GM19372 (cell line): Measurements from ENCODE around the gene SRM.
"Not testable (repeated sequence)": the region's sequence is repeated elsewhere in the genome, so short reads cannot be mapped to it uniquely, and the experiment has no call there.

Experiments used
- ATAC-seq: cut with Tn5 transposase; IDR thresholded peaks from one replicate; pipeline ENCODE4 v1.9.1; 2021; ENCODE audit warnings: mild to moderate bottlenecking, low read depth, moderate library complexity; ENCODE audit not compliant: unreplicated experiment

The SRM gene

GRCh38 chr1:11045428-11046269, 14.2 kb downstream of the SRM start:
- no peak for ATAC-seq

DNA sequence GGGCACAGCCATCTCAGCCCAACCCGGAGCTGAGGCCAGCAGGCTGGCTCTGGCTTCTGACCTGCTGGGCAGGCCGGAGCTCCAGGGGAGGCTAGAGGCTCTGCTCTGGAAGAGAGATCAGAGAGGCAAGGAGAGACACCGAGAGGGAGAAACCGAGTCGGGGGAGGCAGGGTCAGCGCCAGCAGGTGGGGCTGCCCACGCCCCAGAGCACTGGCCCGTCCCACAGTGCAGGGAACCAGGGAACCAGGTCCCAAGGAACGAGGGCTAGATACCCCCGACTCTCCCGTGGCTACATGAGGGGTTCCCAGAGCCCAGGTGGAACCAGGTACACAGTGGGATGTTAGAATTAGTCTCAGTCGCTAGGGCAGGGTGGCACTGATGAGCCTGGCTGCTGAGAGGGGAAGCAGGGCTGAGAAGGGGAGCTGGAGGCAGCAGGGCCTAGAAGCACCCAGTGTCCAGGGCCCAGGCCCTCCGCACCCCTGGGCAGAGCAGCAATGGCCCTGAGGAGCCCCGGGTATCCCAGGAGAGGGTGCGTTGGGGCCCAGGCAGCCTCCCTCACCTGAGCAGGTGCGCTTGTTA, 14.9 kb downstream of the SRM start:
- no peak for ATAC-seq

DNA sequence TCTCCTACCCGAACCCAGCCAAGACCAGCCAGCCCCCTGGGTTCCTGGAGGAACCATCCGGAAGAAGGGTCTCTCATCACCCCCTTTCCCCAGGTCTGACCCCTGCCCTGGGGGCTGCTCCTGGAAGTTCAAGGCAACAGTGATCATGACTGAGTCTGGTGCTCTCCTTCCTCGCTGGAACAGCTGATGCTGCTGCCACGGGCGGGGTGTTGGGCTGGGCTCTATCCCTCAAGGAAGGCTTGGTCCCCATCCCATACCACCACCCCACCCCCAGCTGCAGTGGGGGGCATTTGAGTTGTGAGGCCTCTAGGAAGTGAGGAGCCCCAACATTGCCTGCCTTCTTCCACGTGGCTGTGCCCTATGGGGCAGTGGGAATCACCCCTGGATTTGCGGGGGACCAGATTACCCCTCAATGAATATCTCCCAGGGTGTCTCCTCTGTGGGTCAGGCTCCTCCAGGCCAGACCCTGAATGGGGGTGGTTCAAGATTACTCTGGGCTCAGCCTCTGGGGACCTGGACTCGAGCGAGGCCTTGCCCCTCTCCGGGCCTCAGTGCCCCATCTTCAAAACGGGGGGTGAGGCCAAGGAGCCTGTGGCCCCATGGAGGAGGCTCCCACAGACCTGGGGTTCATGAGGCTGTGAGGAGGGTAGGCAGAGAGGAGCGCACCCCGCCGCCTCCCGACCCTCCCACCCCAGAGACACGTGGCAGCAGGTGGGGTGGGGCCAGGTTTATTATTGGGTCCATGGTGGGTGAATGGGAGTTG, 15.6 kb downstream of the SRM start:
- ATAC-seq, result no peak

DNA sequence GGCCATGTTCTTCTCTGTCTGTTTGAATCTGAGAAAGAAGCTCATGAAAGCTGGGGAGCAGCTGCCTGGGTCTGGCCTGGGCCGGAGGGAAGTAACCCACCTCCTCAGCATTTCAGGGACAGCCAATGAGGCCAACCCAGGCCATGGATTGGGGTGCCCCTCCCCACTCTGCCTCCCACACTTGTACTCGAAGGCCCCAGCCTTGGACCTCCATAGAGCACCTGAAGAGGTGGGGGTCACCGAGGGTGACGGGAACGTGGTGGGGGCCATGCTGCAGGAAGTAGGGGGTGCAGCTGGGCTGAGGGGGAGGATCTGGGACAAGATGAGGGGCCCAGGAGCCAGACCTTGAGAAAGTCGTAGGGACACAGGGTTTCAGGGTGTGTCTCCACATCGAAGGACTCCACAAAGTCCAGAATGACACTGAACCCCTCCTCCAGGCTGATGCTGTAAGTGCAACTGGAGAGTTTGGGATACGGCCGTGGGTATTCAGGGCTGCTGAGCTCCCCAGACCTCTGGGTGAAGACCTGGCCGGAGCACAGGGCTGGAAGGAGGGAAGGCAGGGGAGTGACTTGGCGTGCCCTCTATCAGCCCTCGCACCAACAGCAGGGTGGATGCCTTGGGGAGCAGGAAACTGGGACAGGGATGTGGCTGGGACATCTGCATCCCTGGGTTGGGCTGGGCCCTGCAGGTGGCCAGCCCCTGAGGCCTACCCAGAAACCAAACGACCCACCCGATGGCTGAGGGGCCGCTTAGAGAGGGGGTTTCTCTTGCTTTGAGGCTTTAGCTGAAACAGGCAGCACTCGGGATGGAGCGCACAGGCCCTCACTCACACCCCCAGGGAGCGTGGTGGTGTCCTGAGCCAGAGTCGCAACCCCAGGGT, 16.6 kb downstream of the SRM start:
- no peak for ATAC-seq

DNA sequence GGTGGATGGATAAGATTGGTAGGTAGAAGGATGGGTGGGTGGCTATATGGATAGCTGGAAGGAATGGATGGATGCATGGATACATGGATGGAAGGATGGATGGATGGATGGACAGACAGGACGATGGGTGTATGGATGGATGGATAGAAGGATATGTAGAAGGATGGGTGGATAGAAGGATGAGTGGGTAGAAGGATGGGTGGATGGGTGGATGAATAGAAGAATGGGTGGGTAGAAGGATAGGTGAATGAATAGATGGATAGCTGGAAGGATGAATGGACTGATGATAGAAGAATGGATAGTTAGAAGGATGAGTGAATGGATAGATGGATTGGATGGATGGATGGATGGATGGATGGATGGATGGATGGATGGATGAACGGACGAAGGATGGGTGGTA, 17.8 kb downstream of the SRM start:
- ATAC-seq, result no peak

- no peak for ATAC-seq
These were observed 18.8 kb downstream of the SRM start for GRCh38 chr1:11041048-11041447.

DNA sequence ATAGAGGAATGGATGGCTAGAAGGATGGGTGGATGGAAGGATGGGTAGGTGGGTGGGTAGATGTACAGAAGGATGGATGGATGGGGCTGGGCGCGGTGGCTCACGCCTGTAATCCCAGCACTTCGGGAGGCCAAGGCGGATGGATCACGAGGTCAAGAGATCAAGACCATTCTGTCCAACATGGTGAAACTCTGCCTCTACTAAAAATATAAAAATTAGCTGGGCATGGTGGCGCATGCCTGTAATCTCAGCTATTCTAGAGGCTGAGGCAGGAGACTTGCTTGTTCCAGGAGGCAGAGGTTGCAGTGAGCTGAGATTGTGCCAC, 19.8 kb downstream of the SRM start:
- not testable (repeated sequence) for ATAC-seq

- no peak for ATAC-seq
These were observed 20.3 kb downstream of the SRM start for GRCh38 chr1:11039351-11040104.

DNA sequence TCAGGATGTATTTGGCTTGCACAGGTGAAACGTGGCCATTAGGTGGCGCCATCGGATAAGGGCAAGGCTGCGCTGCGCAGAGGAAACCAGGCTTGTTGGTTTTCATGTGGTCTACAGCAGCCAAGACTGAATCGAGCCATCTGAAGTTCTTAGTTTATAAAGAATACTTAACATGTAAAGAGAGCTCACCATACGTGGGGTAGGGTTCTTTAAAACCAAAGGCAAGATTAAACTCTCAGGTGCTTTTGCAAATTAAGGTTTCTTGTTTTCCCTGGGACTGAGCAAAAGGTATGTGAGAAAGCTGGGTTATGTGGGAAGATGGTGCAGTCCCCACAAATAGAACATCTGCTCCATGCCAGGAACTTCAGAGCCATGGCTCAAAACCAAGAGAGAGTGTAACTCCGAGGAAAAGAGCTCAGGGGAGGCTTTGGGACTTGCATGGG, 22.1 kb downstream of the SRM start:
- no peak for ATAC-seq

DNA sequence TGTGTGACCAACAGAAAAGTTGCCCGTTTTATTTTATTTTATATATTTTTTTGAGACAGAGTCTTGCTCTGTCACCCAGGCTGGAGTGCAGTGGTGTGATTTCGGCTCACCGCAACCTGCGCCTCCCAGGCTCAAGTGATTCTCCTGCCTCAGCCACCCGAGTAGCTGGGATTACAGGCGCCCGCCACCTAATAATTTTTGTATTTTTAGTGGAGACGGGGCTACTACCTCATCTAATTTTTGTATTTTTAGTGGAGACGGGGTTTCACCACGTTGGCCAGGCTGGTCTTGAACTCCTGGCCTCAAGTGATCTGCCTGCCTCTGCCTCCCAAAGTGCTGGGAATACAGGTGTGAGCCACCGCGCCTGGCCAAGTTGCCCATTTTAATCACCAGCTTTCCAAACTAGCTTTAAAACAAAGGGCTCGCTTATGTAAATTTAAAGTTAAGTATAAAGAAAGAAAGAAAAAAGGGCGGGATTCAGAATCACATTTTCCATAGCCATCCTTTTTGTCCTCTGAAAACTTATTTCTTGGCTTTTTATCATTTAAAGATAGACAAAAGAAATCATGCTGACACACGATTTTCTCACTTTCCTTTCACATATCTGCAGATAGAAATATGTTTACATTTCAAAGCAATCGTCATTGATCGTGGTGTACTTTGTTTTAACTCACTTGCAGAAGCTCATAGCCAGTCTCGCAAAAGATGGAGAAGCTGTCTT, 22.6 kb downstream of the SRM start:
- ATAC-seq, result not testable (repeated sequence)

DNA sequence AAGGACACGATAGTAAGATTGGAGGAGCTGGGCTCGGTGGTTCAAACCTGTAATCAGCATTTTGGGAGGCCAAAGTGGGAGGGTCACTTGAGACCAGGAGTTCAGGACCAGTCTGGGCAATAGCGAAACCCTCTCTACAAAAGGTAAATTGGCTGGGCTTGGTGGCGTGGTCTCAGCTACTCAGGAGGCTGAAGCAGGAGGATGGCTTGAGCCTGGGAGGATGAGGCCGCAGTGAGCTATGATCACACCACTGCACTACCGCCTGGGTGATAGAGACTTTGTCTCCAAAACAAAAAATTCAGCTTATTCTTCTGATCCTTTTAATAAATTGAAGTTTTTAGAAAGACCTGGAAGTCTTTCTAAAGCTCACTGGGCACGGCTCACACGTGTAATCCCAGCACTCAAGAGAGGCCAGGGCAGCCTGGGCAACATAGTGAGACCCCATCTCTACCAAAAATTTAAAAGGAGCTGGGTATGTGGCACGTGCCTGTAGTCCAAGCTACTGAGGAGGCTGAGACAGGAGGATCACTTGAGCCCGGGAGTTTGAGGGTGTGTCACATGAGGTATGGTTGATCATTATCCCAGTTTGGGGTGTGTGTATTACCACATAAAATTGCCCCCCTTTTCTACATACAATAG, 28.1 kb downstream of the SRM start:
- no peak for ATAC-seq

- ATAC-seq, result no peak
These were observed 29.0 kb downstream of the SRM start for GRCh38 chr1:11030865-11031264.

DNA sequence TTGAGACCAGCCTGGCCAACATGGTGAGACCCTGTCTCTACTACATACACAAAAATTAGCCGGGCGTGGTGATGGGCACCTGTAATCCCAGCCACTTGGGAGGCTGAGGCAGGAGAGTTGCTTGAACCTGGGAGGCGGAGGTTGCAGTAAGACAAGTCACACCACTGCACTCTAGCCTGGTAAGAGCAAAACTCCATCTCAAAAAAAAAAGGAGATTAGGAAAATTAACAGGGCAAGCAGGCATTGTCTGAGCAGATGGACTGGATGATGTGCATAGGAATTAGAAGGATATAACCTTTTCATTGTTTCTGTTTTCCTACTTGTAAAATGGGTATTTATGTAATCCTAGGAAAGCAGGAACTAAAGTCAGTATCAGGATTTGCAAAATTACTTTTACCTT, 31.8 kb downstream of the SRM start:
- no peak for ATAC-seq

DNA sequence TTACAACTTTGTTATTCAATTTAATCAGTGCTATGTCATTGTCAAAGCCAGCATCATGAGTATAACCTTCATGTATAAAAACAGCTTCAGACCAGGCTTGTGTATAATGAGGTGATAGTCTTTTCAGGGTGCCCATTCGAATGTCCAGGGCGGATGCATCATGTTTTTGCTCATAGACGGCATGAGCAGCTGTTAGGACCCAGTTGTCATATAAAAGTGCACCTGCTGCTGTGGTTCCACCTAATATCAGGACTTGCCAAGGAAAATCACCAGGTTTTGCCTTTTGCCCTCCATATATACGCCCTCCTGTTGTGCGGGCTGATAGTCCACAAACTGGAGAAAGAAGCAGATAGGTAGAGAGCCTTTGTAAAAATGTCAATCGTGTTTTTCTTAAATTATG, 32.5 kb downstream of the SRM start:
- no peak for ATAC-seq

GRCh38 chr1:11026903-11027302, 32.9 kb downstream of the SRM start:
- ATAC-seq, result no peak

DNA sequence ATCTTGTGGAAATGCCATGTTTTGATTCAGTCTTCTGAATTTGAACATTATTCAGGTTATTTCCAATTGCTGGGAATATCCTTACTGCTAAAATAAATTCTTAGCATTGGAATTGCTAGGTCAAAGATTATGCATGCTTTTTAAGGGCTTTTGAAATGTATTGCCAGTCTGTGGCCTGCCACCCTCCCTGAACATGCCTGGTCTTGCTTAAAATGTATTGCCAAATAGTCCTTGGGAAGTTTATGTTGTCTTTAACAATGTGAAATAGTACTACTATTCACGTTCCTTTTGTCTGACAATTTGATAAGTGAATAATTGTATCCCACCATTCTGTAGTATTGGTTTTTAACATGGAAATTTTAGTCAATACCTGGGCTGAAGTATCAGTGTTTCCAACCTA, 33.8 kb downstream of the SRM start:
- ATAC-seq, result no peak

GRCh38 chr1:11025618-11026017, 34.2 kb downstream of the SRM start:
- no peak for ATAC-seq

- ATAC-seq, result no peak
These were observed 35.0 kb downstream of the SRM start for GRCh38 chr1:11024874-11025203.
